ENCODE measurements around the gene FSIP1.

FSIP1 gene

DNA sequence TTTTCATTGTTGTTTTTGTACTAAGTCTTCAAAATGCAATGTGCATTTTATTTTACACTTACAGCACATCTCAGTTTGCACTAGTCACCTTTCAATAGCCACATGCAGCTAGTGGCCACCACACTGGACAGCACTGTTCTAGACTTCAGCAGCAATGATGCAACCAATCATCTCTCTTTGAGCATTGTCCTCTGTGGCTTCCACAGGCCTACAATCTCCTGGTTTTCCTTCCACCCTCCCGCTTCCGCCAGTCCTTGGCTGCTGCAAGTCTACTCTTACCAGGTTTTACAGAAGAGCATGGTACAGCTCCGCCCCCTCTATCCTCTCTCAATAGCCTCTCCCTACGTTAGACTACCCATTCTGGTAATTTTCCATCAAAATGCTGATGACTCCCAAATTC is 25.1 kb upstream of the FSIP1 start:
- no peaks in the 10 kb centered on the region for H3K9me3 ChIP-seq (ENCODE audit: control insufficient read depth, insufficient read depth, low read length)
- H3K9ac ChIP-seq (ENCODE audit: low read depth, low read length), result no peak overlapping the region
- H3K27ac ChIP-seq (ENCODE audit: low read depth, low read length), result no peak overlapping the region

DNA sequence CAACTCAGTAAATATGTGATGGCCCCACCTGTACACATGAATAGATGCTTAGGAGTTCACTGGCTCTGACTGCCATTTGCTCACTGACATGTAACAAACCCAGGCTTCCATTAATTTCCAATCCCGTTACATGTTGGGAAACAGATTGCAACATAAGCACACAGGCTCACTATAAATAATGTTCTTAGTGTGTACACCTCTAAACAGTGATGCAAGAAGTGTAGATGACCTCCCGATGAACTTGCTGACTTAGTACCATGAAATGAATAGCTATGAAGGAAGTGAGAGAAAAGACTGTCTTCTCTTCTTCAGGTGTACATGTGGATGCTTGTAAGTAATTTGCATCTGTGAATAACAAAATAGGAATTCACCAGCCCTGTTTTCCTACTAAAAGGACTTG is 21.4 kb upstream of the FSIP1 start:
- Histone ChIP-seq H3K9ac (ENCODE audit: low read depth, low read length) (no peak overlapping the region), H3K4me3 (ENCODE audit: low read depth, low read length) (no peak overlapping the region), H3K36me3 (ENCODE audit: control insufficient read depth, insufficient read depth, low read length) (peaks cover 75% of the 10 kb centered on the region), H3K27ac (ENCODE audit: low read depth, low read length) (no peak overlapping the region), H3K9me3 (ENCODE audit: control insufficient read depth, insufficient read depth, low read length) (no peaks in the 10 kb centered on the region), H3K4me1 (ENCODE audit: control insufficient read depth, insufficient read depth, low read length) (peaks cover 21% of the 10 kb centered on the region), H3K27me3 (ENCODE audit: control insufficient read depth, insufficient read depth, low read length) (no peaks in the 10 kb centered on the region)

More for the DNA sequence above, 25.1 kb upstream of the FSIP1 start:
- Histone ChIP-seq H3K4me1 (ENCODE audit: control insufficient read depth, insufficient read depth, low read length) (peaks cover 43% of the 10 kb centered on the region), H3K36me3 (ENCODE audit: control insufficient read depth, insufficient read depth, low read length) (peaks cover 39% of the 10 kb centered on the region), H3K27me3 (ENCODE audit: control insufficient read depth, insufficient read depth, low read length) (no peaks in the 10 kb centered on the region), H3K4me3 (ENCODE audit: low read depth, low read length) (no peak overlapping the region)

DNA sequence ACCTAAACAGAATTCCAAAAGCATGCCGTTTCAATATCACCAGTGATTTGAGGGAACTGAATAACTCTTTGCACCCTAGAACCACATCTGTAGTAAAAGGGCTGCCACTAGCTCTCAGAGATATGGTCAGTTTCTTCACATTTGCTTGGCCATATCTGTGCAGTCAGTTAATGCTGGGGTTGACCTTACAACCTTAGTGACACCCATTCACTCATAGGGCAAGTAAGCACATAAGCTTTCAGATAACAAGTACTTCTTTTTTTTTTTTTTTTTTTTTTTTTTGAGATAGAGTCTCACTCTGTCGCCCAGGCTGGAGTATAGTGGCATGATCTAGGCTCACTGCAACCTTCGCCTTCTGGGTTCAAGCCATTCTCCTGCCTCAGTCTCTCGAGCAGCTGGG is 20.4 kb upstream of the FSIP1 start:
- H3K27ac ChIP-seq (ENCODE audit: low read depth, low read length), result no peak overlapping the region
- H3K36me3 ChIP-seq (ENCODE audit: control insufficient read depth, insufficient read depth, low read length), result peaks cover 82% of the 10 kb centered on the region
- peaks cover 11% of the 10 kb centered on the region for H3K4me1 ChIP-seq (ENCODE audit: control insufficient read depth, insufficient read depth, low read length)
- no peaks in the 10 kb centered on the region for H3K9me3 ChIP-seq (ENCODE audit: control insufficient read depth, insufficient read depth, low read length)
- H3K27me3 ChIP-seq (ENCODE audit: control insufficient read depth, insufficient read depth, low read length), result no peaks in the 10 kb centered on the region
- H3K9ac ChIP-seq (ENCODE audit: low read depth, low read length), result no peak overlapping the region
- no peak overlapping the region for H3K4me3 ChIP-seq (ENCODE audit: low read depth, low read length)

- H3K27ac ChIP-seq (ENCODE audit: low read depth, low read length), result no peak overlapping the region
- H3K27me3 ChIP-seq (ENCODE audit: control insufficient read depth, insufficient read depth, low read length), result no peaks in the 10 kb centered on the region
- no peak overlapping the region for H3K9ac ChIP-seq (ENCODE audit: low read depth, low read length)
- H3K4me3 ChIP-seq (ENCODE audit: low read depth, low read length), result no peak overlapping the region
- peaks cover 10% of the 10 kb centered on the region for H3K4me1 ChIP-seq (ENCODE audit: control insufficient read depth, insufficient read depth, low read length)
- no peaks in the 10 kb centered on the region for H3K9me3 ChIP-seq (ENCODE audit: control insufficient read depth, insufficient read depth, low read length)
- H3K36me3 ChIP-seq (ENCODE audit: control insufficient read depth, insufficient read depth, low read length), result peaks cover 81% of the 10 kb centered on the region
These were observed 19.1 kb upstream of the FSIP1 start for GRCh38 chr15:39801641-39802309.

DNA sequence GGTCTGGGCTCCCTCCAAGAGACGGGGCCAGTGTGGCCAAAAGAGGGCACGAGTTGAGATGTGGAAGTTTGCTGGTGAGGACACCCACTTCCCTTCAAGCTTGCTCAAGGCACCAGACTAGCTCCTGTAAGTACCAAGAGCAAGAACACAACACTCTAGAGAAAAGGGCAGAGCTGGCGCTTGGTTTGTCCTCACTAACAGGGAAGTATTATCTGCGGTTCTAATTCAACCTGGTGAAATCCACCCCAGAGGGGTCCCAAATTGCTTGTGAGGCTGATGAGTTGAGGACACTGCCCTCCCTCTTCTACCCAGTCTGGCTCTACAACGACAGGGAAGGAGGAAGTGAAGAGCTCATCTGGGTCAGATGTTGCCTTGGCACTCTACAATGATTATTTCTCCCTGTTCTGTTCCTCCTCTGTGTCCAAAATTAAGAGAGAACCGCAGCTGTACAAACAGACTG is 16.9 kb upstream of the FSIP1 start:
- peaks cover 6% of the 10 kb centered on the region for H3K4me1 ChIP-seq (ENCODE audit: control insufficient read depth, insufficient read depth, low read length)
- H3K4me3 ChIP-seq (ENCODE audit: low read depth, low read length), result no peak overlapping the region
- H3K27ac ChIP-seq (ENCODE audit: low read depth, low read length), result no peak overlapping the region
- H3K9me3 ChIP-seq (ENCODE audit: control insufficient read depth, insufficient read depth, low read length), result no peaks in the 10 kb centered on the region
- H3K36me3 ChIP-seq (ENCODE audit: control insufficient read depth, insufficient read depth, low read length), result peaks cover 59% of the 10 kb centered on the region
- no peaks in the 10 kb centered on the region for H3K27me3 ChIP-seq (ENCODE audit: control insufficient read depth, insufficient read depth, low read length)
- no peak overlapping the region for H3K9ac ChIP-seq (ENCODE audit: low read depth, low read length)

DNA sequence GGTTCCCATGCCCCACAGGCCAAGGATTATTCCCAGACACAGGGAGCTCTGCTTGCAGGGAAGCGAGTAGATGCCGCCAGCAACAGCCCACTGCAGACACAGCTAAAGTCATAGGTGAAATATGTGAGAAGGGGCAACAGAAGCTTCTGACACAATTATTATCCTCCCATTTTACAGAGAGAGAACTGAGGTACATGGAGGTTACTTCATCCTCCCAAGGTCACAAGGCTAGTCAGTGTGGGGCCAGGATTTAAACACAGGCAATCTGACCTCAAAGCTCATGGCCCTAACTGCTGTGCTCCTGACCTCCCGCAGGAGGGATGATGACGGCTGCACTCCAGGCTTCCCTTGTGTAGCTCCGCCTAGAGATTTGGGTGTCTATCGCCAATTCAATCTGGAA is 15.7 kb upstream of the FSIP1 start:
- Histone ChIP-seq H3K9me3 (ENCODE audit: control insufficient read depth, insufficient read depth, low read length) (no peaks in the 10 kb centered on the region), H3K27ac (ENCODE audit: low read depth, low read length) (no peak overlapping the region), H3K4me1 (ENCODE audit: control insufficient read depth, insufficient read depth, low read length) (peaks cover 6% of the 10 kb centered on the region), H3K36me3 (ENCODE audit: control insufficient read depth, insufficient read depth, low read length) (peaks cover 47% of the 10 kb centered on the region), H3K4me3 (ENCODE audit: low read depth, low read length) (no peak overlapping the region), H3K9ac (ENCODE audit: low read depth, low read length) (no peak overlapping the region), H3K27me3 (ENCODE audit: control insufficient read depth, insufficient read depth, low read length) (no peaks in the 10 kb centered on the region)

GRCh38 chr15:39797407-39797806 is 14.8 kb upstream of the FSIP1 start:
- Histone ChIP-seq H3K4me3 (ENCODE audit: low read depth, low read length) (no peak overlapping the region), H3K36me3 (ENCODE audit: control insufficient read depth, insufficient read depth, low read length) (peaks cover 42% of the 10 kb centered on the region), H3K9ac (ENCODE audit: low read depth, low read length) (no peak overlapping the region), H3K9me3 (ENCODE audit: control insufficient read depth, insufficient read depth, low read length) (no peaks in the 10 kb centered on the region), H3K27ac (ENCODE audit: low read depth, low read length) (no peak overlapping the region), H3K4me1 (ENCODE audit: control insufficient read depth, insufficient read depth, low read length) (peaks cover 9% of the 10 kb centered on the region), H3K27me3 (ENCODE audit: control insufficient read depth, insufficient read depth, low read length) (no peaks in the 10 kb centered on the region)

DNA sequence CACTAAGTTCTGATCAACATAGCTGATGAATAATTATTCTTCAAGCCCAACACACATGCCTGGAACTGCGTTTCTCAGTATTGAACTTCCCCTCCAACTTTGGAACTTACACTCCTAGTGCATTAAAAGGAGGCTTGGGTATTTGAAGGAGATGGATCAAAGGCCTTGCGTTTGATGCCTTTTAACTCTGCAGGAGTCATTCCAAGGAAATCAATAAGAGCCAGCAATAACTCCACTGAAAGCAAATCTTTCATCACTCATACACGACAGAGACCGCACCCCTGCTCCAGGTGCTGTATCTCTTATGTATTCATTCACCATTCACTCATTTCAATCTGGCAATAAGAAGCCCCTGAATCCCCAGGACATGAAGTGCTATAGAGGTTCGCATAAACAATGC is 14.0 kb upstream of the FSIP1 start:
- Histone ChIP-seq H3K4me1 (ENCODE audit: control insufficient read depth, insufficient read depth, low read length) (peaks cover 9% of the 10 kb centered on the region), H3K27me3 (ENCODE audit: control insufficient read depth, insufficient read depth, low read length) (no peaks in the 10 kb centered on the region), H3K27ac (ENCODE audit: low read depth, low read length) (no peak overlapping the region), H3K9ac (ENCODE audit: low read depth, low read length) (no peak overlapping the region), H3K9me3 (ENCODE audit: control insufficient read depth, insufficient read depth, low read length) (no peaks in the 10 kb centered on the region), H3K36me3 (ENCODE audit: control insufficient read depth, insufficient read depth, low read length) (peaks cover 34% of the 10 kb centered on the region), H3K4me3 (ENCODE audit: low read depth, low read length) (no peak overlapping the region)

DNA sequence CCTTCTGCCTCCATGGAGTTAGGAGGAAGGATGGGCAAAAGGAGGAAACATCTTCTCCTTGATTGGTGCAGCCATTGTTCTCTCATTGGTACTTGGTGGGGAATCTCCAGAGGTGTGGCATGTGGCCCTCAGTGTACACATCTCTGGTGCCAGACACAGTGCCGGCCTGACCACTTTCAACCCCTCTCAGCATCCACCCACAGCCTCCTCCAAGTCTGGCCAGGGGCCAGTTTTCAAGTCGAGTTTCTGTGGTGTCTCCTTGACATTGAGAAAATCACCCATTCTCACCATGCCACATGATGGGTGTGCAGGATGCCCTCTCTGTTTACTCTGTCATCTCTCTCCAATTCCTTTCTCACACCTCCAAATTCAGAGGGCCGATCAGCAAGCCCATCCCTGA is 12.8 kb upstream of the FSIP1 start:
- Histone ChIP-seq H3K4me3 (ENCODE audit: low read depth, low read length) (no peak overlapping the region), H3K27me3 (ENCODE audit: control insufficient read depth, insufficient read depth, low read length) (no peaks in the 10 kb centered on the region), H3K4me1 (ENCODE audit: control insufficient read depth, insufficient read depth, low read length) (peaks cover 9% of the 10 kb centered on the region), H3K27ac (ENCODE audit: low read depth, low read length) (no peak overlapping the region), H3K9ac (ENCODE audit: low read depth, low read length) (no peak overlapping the region), H3K9me3 (ENCODE audit: control insufficient read depth, insufficient read depth, low read length) (no peaks in the 10 kb centered on the region), H3K36me3 (ENCODE audit: control insufficient read depth, insufficient read depth, low read length) (peaks cover 23% of the 10 kb centered on the region)

GRCh38 chr15:39794954-39795353 is 12.3 kb upstream of the FSIP1 start:
- Histone ChIP-seq H3K9me3 (ENCODE audit: control insufficient read depth, insufficient read depth, low read length) (no peaks in the 10 kb centered on the region), H3K9ac (ENCODE audit: low read depth, low read length) (no peak overlapping the region), H3K27me3 (ENCODE audit: control insufficient read depth, insufficient read depth, low read length) (no peaks in the 10 kb centered on the region), H3K27ac (ENCODE audit: low read depth, low read length) (no peak overlapping the region), H3K4me1 (ENCODE audit: control insufficient read depth, insufficient read depth, low read length) (peaks cover 9% of the 10 kb centered on the region), H3K36me3 (ENCODE audit: control insufficient read depth, insufficient read depth, low read length) (peaks cover 18% of the 10 kb centered on the region), H3K4me3 (ENCODE audit: low read depth, low read length) (no peak overlapping the region)

DNA sequence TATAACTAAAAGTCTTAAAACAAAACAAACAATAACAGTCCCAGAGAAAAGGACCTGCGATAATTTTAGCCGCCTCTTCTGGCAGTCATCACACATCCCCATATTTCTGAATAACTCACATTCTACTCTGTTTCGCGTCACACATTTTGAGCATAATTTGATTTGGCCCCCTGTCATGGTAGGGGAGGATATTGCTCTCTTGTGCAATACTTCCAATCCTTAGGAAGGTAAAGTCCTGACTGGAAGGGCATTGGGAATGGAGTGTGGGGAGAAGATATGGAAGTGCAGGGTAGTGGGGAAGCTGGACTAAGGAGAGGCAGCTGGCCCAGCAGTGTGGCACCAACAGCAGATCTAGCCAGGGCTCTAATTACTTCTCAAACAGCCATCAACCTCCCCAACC is 11.3 kb upstream of the FSIP1 start:
- H3K9me3 ChIP-seq (ENCODE audit: control insufficient read depth, insufficient read depth, low read length), result no peaks in the 10 kb centered on the region
- no peaks in the 10 kb centered on the region for H3K27me3 ChIP-seq (ENCODE audit: control insufficient read depth, insufficient read depth, low read length)
- H3K27ac ChIP-seq (ENCODE audit: low read depth, low read length), result no peak overlapping the region
- no peak overlapping the region for H3K9ac ChIP-seq (ENCODE audit: low read depth, low read length)
- no peak overlapping the region for H3K4me3 ChIP-seq (ENCODE audit: low read depth, low read length)
- peaks cover 9% of the 10 kb centered on the region for H3K36me3 ChIP-seq (ENCODE audit: control insufficient read depth, insufficient read depth, low read length)
- peaks cover 16% of the 10 kb centered on the region for H3K4me1 ChIP-seq (ENCODE audit: control insufficient read depth, insufficient read depth, low read length)
